OCI-LY1 (cell line): ENCODE measurements around the gene ASNSD1.
A peak's percentile ranks its signal among the peaks of the same experiment; 100 is the strongest.

Experiments used
- H2AFZ ChIP-seq: fragments of 200-600 bp; sonication (generic), shearing (Covaris generic); 2 replicates; pipeline ENCODE4 v1.6.0; 2014; ENCODE audit warnings: antibody characterized with exemption, mild to moderate bottlenecking, low read length
- H3F3A ChIP-seq: fragments of 200-600 bp; sonication (generic), shearing (Covaris generic); 2 replicates; pipeline ENCODE4 v1.6.0; 2014; ENCODE audit warnings: mild to moderate bottlenecking, antibody characterized with exemption, low read length, moderate library complexity; ENCODE audit not compliant: insufficient read depth
- H3K27ac ChIP-seq: fragments of 200-600 bp; sonication (generic); 2 replicates; pipeline ENCODE4 v1.5.1; 2014; ENCODE audit warnings: low read length, mixed run types, mild to moderate bottlenecking, low read depth; ENCODE audit not compliant: poor library complexity, severe bottlenecking
- H3K27me3 ChIP-seq: fragments of 200-600 bp; sonication (generic); 2 replicates; pipeline ENCODE4 v1.6.0; 2014; ENCODE audit warnings: antibody characterized with exemption, mild to moderate bottlenecking, low read length, moderate library complexity; ENCODE audit not compliant: insufficient read depth
- H3K36me3 ChIP-seq: fragments of 200-600 bp; sonication (generic); 2 replicates; pipeline ENCODE4 v1.6.1; 2014; ENCODE audit warnings: mild to moderate bottlenecking, antibody characterized with exemption, low read length, moderate library complexity, mixed read lengths; ENCODE audit not compliant: insufficient read depth
- H3K4me1 ChIP-seq: fragments of 200-600 bp; sonication (generic); 2 replicates; pipeline ENCODE4 v1.5.1; 2014; ENCODE audit warnings: mild to moderate bottlenecking, low read length, moderate library complexity; ENCODE audit not compliant: insufficient read depth, severe bottlenecking
- H3K4me2 ChIP-seq: fragments of 200-600 bp; sonication (generic), shearing (Covaris generic); 2 replicates; pipeline ENCODE4 v1.6.1; 2014; ENCODE audit warnings: low read length
- H3K4me3 ChIP-seq: fragments of 200-600 bp; sonication (generic); 2 replicates; pipeline ENCODE4 v1.5.1; 2014; ENCODE audit warnings: low read length, low read depth, mild to moderate bottlenecking, mixed read lengths; ENCODE audit not compliant: poor library complexity, severe bottlenecking
- H3K79me2 ChIP-seq: fragments of 200-600 bp; shearing (Covaris generic); 2 replicates; pipeline ENCODE4 v1.6.1; 2016; ENCODE audit warnings: mixed run types, low read length, mixed read lengths; ENCODE audit not compliant: insufficient read depth
- H3K9ac ChIP-seq: fragments of 200-600 bp; sonication (generic), shearing (Covaris generic); 2 replicates; pipeline ENCODE4 v1.6.1; 2014; ENCODE audit warnings: mild to moderate bottlenecking, low read length, mixed read lengths
- H3K9me2 ChIP-seq: fragments of 200-600 bp; sonication (generic), shearing (Covaris generic); 2 replicates; pipeline ENCODE4 v1.6.1; 2014; ENCODE audit warnings: low read depth, mild to moderate bottlenecking, low read length, mixed read lengths
- H3K9me3 ChIP-seq: fragments of 200-600 bp; shearing (Covaris generic); 2 replicates; pipeline ENCODE4 v1.6.1; 2014; ENCODE audit warnings: low read length, mixed read lengths
- H4K20me1 ChIP-seq: fragments of 200-600 bp; sonication (generic), shearing (Covaris generic); 2 replicates; pipeline ENCODE4 v1.6.0; 2016; ENCODE audit warnings: mild to moderate bottlenecking, low read length; ENCODE audit not compliant: insufficient read depth
- CTCF ChIP-seq: fragments of 200-600 bp; sonication (generic), shearing (Covaris generic); IDR thresholded peaks from 2 replicates; pipeline ENCODE4 v1.5.1; 2017; ENCODE audit warnings: mild to moderate bottlenecking, antibody characterized with exemption, low read length, moderate library complexity, mixed read lengths
- EZH2 ChIP-seq: fragments of 200-600 bp; sonication (generic), shearing (Covaris generic); IDR thresholded peaks from 2 replicates; pipeline ENCODE4 v1.8.0; 2017; ENCODE audit warnings: borderline replicate concordance, mixed run types, mild to moderate bottlenecking, antibody characterized with exemption, low read length, moderate library complexity, mixed read lengths

Gene ASNSD1

DNA sequence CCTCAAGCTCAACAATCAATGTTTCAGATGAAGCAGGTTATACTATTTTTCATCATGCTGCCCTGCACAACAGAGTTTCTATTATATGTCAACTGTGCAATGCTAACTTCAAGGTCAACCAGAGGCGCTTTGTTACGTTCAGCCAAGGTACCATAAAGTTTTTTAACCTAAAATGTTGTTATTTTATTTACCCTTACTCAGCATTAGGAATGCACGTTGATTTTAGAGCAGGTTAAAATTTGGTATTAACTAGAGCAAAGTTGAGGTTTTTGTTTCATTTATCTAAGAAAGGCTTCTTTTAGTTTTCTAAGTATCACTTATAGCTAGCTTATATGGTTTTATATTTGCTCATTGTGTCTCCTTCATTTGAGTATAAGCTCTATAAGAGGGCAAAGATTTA, 35.0 kb downstream of the ASNSD1 start:
- Histone ChIP-seq H3K36me3 (no peaks in the 10 kb centered on the region), H2AFZ (no peak overlapping the region), H3K9ac (no peak overlapping the region), H3K79me2 (no peaks in the 10 kb centered on the region), H3K27me3 (no peaks in the 10 kb centered on the region), H3K9me2 (no peaks in the 10 kb centered on the region), H3K9me3 (no peaks in the 10 kb centered on the region), H3K4me1 (peaks cover 11% of the 10 kb centered on the region), H3K4me2 (no peak overlapping the region), H3K4me3 (no peak overlapping the region), H4K20me1 (no peaks in the 10 kb centered on the region), H3K27ac (no peak overlapping the region), H3F3A (no peaks in the 10 kb centered on the region)
- TF ChIP-seq EZH2 (no peak), CTCF (no peak)

- no peaks in the 10 kb centered on the region for H3K9me3 ChIP-seq
- peak overlapping the region; percentile 57 for H3K9ac ChIP-seq
- peak overlapping the region; percentile 56 for H3K4me3 ChIP-seq
- TF ChIP-seq EZH2 (no peak), CTCF (peak; percentile 46; the same call in 1 of the 2 replicates)
- peak overlapping the region; percentile 99 for H2AFZ ChIP-seq
- no peaks in the 10 kb centered on the region for H3K36me3 ChIP-seq
- no peaks in the 10 kb centered on the region for H3K79me2 ChIP-seq
- peak overlapping the region; percentile 90 for H3K4me2 ChIP-seq
- H3F3A ChIP-seq, result no peaks in the 10 kb centered on the region
- H3K9me2 ChIP-seq, result no peaks in the 10 kb centered on the region
- peak overlapping the region; percentile 66 for H3K27ac ChIP-seq
- no peaks in the 10 kb centered on the region for H4K20me1 ChIP-seq
- H3K27me3 ChIP-seq, result no peaks in the 10 kb centered on the region
- peaks cover 11% of the 10 kb centered on the region for H3K4me1 ChIP-seq
Measured at GRCh38 chr2:189698020-189698887, 37.0 kb downstream of the ASNSD1 start.

GRCh38 chr2:189700681-189701080, 39.4 kb downstream of the ASNSD1 start:
- no peak overlapping the region for H3K4me3 ChIP-seq
- H4K20me1 ChIP-seq, result no peaks in the 10 kb centered on the region
- no peak for TF ChIP-seq EZH2
- no peak for TF ChIP-seq CTCF

More at GRCh38 chr2:189700681-189701080, 39.4 kb downstream of the ASNSD1 start:
- H3K9ac ChIP-seq, result no peak overlapping the region
- H3K9me3 ChIP-seq, result no peaks in the 10 kb centered on the region
- no peaks in the 10 kb centered on the region for H3K79me2 ChIP-seq
- no peaks in the 10 kb centered on the region for H3K9me2 ChIP-seq
- no peak overlapping the region for H3K4me2 ChIP-seq
- H3F3A ChIP-seq, result no peaks in the 10 kb centered on the region
- no peaks in the 10 kb centered on the region for H3K36me3 ChIP-seq
- H3K4me1 ChIP-seq, result peaks cover 11% of the 10 kb centered on the region
- H2AFZ ChIP-seq, result no peak overlapping the region
- H3K27me3 ChIP-seq, result no peaks in the 10 kb centered on the region
- H3K27ac ChIP-seq, result no peak overlapping the region
